ENCODE results near the gene JAG2.

JAG2 gene

DNA sequence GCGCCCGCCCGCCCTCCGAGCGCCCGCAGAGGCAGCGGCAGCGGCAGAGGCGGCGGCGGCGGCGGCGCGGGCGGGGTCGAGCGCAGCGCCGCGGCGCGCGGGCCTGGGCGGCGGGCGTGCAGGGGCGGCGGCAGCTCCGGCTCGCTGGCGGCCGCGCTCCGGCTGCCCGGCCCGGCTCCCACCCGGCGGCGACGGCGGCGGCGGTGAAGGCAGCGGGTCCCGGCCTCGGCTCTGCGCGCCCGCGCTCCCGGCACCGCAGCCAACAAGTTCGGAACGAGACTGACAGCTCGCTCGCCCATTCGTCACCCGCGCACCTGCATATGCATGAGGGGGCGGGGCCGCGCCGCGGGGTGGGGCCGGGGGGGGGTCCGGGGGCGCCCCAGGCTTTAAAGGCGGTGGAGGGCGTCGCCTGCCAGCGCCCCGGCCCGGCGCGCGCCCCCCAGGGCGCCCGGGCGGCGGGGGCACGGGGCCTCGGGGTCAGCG is at the start of gene JAG2:
JAG2 (minus strand) TSS at position 281 of the 483 bp plus-strand sequence. CDS start 356 bp downstream, outside the sequence.
- DNase-seq (ENCODE audit: low read depth in 4 of 4, low spot score in 1 of 4) = peak in 3 of 4 experiments; percentile 33 to 47 (median 43)

GRCh38 chr14:105217774-105218173 is 49.2 kb upstream of the JAG2 start:
- no peak for DNase-seq (ENCODE audit: low read depth in 4 of 4, low spot score in 1 of 4)

DNA sequence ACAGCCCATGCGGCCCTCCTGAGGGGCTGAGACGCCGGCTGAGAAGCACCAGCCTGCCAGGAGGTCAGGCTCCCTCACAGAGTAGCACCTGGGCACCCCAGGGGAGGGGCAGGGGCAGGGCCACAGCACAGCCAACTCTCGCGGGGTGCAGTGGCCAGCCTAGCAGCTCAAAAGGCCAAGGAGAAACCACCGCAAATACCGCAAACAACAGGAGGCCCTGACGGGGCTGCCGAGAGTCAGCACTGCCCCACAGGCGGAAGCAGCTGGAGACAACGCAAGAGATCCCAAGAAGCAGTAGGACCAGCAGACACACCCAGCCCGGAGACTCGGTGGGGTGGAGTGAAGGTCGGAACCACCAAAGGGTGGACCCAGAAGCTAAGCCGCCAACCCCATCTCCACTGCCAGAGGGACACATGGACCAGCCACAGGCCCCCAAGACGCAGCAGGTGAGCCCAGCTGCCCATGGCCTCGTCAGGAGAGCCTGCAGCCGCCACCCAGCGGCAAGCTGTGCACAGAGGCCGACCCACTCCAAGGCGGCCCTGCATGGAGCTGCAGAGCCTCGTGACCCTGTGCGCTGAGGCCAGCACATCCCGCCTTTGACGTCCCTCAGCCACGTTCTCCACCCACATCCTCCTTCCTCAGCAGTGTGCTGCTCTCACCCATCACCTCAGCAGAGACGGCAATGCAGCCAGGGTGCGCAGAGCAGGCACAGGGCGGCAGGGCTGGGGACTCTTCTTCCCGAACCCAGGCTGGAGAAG is 48.1 kb upstream of the JAG2 start:
- DNase-seq (ENCODE audit: low read depth in 4 of 4, low spot score in 1 of 4) = no peak

- DNase-seq (ENCODE audit: low read depth in 4 of 4, low spot score in 1 of 4) = no peak
Measured at GRCh38 chr14:105215602-105216001, 47.0 kb upstream of the JAG2 start.

GRCh38 chr14:105214324-105214915 is 45.8 kb upstream of the JAG2 start:
- no peak for DNase-seq (ENCODE audit: low read depth in 4 of 4, low spot score in 1 of 4)

DNA sequence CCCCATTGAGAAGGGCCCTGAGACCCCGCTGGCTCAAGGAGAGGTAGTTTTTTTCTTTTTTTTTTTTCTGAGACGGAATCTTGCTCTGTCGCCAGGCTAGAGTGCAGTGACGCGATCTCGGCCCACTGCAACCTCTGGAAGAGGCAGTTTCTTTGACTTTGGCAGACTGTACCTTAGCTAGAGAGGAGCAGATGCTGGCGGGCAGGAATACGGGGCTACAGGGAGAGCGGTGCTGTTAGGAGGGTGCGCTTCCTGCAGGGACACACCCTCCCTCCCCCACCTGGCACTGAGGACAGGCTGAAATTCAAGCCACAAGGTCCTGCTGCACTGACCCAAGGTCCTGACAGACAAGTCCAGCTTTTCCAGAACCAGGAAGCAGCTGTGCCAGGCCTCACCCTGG is 44.8 kb upstream of the JAG2 start:
- DNase-seq (ENCODE audit: low read depth in 4 of 4, low spot score in 1 of 4) = no peak

DNA sequence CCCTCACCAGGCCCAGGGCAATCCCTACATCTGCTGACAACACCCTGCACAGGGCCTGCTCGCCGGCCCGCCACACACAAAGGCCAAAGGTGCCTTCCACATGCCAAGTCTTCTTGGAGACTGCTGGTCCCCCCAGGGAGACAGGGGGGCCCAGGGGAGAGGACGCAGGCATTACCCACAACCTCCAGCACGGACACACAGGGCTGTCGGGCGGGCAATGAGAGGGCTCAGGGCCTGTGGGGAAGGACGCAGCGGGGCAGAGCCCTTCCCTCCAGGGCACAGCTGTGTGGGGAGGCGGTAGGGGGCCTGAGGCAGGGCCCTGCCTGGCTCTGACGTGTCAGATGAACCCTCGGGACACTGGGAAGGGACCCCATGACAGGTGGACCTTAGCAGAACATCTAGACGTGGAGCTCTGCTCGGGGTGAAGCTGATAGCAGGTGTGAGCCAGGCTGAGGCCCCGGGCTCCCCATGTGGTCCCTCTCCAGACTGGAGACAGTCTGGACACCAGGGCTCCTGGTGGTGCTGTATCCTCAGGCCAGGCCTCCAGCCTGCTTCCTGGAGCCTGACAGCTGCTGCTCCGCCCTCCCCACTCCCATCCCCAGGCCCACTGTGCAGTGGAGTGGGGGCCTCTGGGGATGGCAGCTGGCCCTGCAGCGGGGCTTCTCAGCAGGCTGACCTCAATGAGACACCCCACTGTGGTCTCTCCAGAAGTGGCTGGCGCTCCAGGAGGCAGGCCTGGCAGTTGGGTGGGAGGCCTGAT is 44.1 kb upstream of the JAG2 start:
- DNase-seq (ENCODE audit: low read depth in 4 of 4, low spot score in 1 of 4) = no peak

- no peak for DNase-seq (ENCODE audit: low read depth in 4 of 4, low spot score in 1 of 4)
Measured at GRCh38 chr14:105211758-105212089, 43.1 kb upstream of the JAG2 start.

- DNase-seq (ENCODE audit: low read depth in 4 of 4, low spot score in 1 of 4) = no peak
Measured at GRCh38 chr14:105211086-105211757, 42.6 kb upstream of the JAG2 start.

DNA sequence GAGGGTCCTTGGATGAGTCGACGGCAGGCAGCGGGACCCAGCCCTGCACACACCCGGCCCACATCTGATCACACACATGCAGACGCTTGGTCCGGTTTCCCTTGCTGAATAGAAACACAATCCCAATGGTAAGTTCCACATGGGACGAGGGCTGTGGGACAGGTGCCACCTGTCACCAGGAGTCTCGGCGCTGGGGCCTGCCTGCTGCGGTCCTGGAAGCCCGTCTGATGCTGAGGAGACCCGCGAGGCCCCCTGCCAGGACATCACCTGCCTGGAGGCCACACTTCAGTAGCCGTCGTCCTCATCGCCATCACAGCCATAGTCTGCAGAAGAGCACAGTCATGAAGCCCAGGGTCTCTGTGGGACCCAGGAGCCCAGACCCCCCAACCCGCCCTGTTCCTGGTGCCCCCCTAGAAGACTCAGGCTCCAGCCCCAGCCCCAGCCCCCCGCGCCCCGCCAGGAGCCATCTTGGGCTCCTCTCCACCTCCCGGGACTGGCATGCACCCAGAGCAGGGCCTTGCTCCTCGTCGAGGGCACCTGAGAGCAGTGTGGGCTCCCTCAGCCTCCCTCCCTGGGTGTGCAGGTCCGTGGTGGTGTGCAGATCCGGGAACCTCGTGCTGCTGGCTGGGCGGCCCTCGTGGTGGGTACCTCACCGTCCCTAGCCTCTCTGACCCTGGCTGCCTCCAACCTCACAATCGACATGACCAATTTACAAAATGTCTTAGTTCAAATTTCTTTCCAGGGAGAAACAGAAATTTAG is 41.9 kb upstream of the JAG2 start:
- DNase-seq (ENCODE audit: low read depth in 4 of 4, low spot score in 1 of 4) = no peak

- DNase-seq (ENCODE audit: low read depth in 4 of 4, low spot score in 1 of 4) = no peak
Measured at GRCh38 chr14:105209646-105210045, 41.1 kb upstream of the JAG2 start.

GRCh38 chr14:105209091-105209490 is 40.5 kb upstream of the JAG2 start:
- no peak for DNase-seq (ENCODE audit: low read depth in 4 of 4, low spot score in 1 of 4)

DNA sequence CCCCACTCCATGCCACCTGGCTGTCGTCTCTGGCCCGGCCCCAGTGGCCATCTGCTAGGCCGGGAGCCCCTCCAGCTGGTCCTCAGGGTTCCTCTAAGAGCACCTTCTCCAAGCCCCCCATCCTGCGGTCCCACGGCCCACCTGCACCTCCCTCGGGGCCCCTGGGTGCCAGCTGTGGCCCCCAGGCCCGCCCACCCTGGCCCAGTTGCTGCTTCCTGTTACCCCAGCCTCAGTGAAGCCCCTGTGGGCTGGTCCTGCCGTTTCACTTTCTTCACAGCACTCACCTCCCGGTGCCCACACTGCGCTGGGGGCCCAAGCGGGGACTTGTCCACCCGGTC is 40.1 kb upstream of the JAG2 start:
- DNase-seq (ENCODE audit: low read depth in 4 of 4, low spot score in 1 of 4) = no peak

- no peak for DNase-seq (ENCODE audit: low read depth in 4 of 4, low spot score in 1 of 4)
Measured at GRCh38 chr14:105207996-105208737, 39.6 kb upstream of the JAG2 start.

DNA sequence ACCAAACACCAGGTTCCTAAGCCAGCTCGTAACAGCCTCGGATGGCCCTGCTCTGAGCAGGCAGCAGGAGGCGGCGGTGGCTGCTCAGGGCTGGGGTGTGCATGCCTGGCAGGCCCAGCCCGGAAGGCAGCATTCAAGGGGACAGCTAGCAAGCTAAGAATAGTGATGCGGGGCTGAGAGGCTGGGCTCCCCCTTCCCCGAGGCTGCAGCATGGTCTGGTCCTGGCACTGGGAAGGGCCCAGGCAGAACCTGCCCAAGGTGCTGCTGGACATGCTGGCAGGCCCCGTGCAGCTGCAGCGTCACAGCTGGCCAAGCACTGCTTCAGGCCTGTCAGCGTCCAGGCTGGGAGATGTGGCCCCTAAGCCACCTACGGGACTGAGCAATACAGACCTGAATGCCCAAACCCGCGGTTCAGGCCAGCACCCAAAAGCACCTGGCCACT is 38.9 kb upstream of the JAG2 start:
- no peak for DNase-seq (ENCODE audit: low read depth in 4 of 4, low spot score in 1 of 4)

DNA sequence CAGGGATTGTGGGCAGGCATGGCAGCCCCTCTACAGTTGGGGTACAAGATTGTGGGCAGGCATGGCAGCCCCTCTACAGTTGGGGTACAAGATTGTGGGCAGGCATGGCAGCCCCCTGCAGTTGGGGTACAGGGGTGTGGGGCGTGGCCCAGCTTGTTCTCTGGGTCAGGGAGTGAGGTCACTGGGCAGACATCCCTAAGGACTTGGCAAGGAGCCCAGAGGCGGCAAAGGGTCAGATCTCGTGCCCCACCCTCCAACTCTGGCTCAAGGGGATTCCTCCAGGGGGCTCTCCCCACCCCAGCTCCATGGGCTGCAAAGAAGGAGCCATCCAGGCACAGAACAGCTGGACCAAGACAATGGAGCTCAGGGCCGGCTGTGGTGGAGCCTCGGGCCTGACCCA is 38.3 kb upstream of the JAG2 start:
- DNase-seq (ENCODE audit: low read depth in 4 of 4, low spot score in 1 of 4) = no peak

- no peak for DNase-seq (ENCODE audit: low read depth in 4 of 4, low spot score in 1 of 4)
Measured at GRCh38 chr14:105205673-105206208, 37.2 kb upstream of the JAG2 start.

DNA sequence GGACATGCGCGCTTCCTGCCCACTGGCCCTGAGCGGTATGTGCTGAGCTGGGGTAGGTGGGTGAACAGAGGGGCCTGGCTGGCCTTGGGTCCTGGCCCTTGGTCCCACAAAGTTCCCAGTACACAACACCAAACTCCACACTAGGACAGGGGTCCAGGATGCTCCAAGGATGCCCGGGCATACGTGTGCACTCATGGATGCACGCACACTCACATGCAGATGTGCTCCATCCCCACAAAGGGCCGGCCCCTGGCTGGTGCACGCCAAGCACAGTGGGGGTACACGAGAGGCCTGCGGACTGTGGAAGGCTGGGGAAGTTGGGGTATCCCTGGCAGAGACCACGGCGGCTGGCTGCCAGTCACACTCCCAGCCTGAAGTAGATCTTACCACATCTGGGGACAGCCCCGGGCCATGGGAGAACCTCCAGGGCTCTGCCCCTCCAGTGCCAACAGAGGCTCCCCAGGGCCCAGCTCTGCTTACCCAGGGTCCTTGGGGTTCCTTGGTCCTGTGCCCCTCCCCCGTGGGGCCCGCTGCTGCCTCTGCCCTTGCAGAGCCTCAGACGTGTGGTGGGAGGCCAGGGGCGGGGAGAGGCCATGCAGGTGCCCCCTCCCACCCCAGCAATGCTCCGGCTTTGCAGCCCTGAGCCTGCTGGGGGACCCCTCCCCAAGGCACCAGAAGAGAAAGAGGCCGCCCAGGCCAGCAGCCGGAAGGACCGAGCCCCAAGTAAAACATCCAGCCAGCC is 36.5 kb upstream of the JAG2 start:
- DNase-seq (ENCODE audit: low read depth in 4 of 4, low spot score in 1 of 4) = no peak

DNA sequence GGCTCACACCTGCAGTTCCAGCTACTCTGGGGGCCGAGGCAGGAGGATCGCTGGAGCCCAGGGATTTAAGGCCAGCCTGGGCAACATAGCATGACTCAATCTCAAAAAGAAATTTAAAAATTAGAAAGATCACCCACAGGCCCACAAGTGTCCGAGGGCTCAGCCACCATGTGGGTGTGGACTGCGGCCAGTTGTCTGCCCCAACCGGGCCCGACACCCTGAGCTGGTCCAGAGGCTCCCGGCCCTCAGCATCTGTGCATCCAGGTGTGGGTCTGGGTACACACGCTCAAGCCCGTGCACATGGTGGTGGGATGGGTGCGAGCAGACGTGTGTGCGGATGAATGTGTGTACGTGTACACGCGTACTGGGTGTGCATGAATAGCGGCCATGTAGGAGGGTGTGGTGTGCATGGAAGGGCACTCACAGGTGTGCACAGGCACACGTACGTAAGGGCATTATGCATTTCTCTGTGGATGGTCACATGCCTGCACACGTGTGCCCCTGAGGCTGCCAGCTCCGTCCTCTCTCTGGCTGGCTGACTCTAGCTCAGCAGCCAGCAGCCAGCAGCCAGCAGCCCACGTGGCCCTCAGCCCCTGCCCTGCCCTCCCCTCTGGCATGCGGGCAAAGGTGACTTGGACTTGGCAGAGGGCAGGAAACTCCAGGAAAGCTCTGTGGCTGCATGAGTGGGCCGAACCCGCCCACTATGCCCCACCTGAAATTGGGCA is 35.8 kb upstream of the JAG2 start:
- no peak for DNase-seq (ENCODE audit: low read depth in 4 of 4, low spot score in 1 of 4)

Measured in stimulated activated CD4-positive, alpha-beta T cell treated with anti-CD3 and anti-CD28 coated beads, Interleukin-1b, Interleukin-23, amount 100 ng/mL, for 24 hours (primary cell).